Hepatocyte (in vitro differentiated cells): ENCODE measurements around the gene SEMA3A. TPM values are rescaled to one million over a fixed set of nuclear protein-coding genes. Genes with fewer than 3 reads are reported as not detected.

Experiments
- DNase-seq: peaks from one replicate; pipeline ENCODE4 v3.0.0-alpha.2; 2016; ENCODE audit warnings: low spot score
- H2AFZ ChIP-seq: fragments of 200-600 bp; sonication (generic); 2 replicates; pipeline ENCODE4 v1.6.0; 2016; ENCODE audit warnings: antibody characterized with exemption, mild to moderate bottlenecking
- H3K27ac ChIP-seq: fragments of 200-600 bp; sonication (generic); 2 replicates; pipeline ENCODE4 v1.5.1; 2016; ENCODE audit warnings: mild to moderate bottlenecking
- H3K27me3 ChIP-seq: fragments of 200-600 bp; sonication (generic); 2 replicates; pipeline ENCODE4 v1.6.1; 2016
- H3K36me3 ChIP-seq: fragments of 200-600 bp; sonication (generic); replicated peaks from 2 replicates; pipeline ENCODE4 v1.5.1; 2016; ENCODE audit warnings: low read depth; ENCODE audit not compliant: insufficient read depth
- H3K4me1 ChIP-seq: fragments of 200-600 bp; sonication (generic); 2 replicates; pipeline ENCODE4 v1.5.1; 2016; ENCODE audit warnings: mild to moderate bottlenecking, moderate library complexity; ENCODE audit not compliant: insufficient read depth
- H3K4me2 ChIP-seq: fragments of 200-600 bp; sonication (generic); 2 replicates; pipeline ENCODE4 v1.6.0; 2016
- H3K4me3 ChIP-seq: fragments of 200-600 bp; sonication (generic); 2 replicates; pipeline ENCODE4 v1.5.1; 2016; ENCODE audit warnings: mild to moderate bottlenecking
- H3K79me2 ChIP-seq: fragments of 200-600 bp; sonication (generic); 2 replicates; pipeline ENCODE4 v1.6.0; 2017; ENCODE audit warnings: mild to moderate bottlenecking
- H3K9me2 ChIP-seq: fragments of 200-600 bp; sonication (generic); replicated peaks from 2 replicates; pipeline ENCODE4 v1.6.0; 2017; ENCODE audit warnings: mild to moderate bottlenecking; ENCODE audit not compliant: insufficient read depth
- H3K9me3 ChIP-seq: fragments of 200-600 bp; sonication (generic); 2 replicates; pipeline ENCODE4 v1.5.1; 2016; ENCODE audit warnings: low read depth, mild to moderate bottlenecking
- H4K20me1 ChIP-seq: fragments of 200-600 bp; sonication (generic); 2 replicates; pipeline ENCODE4 v1.6.0; 2016; ENCODE audit warnings: mild to moderate bottlenecking; ENCODE audit not compliant: insufficient read depth, poor library complexity, severe bottlenecking
- EZH2 ChIP-seq: fragments of 200-600 bp; sonication (generic); IDR thresholded peaks from 2 replicates; pipeline ENCODE4 v1.6.1; 2016; ENCODE audit warnings: antibody characterized with exemption, mild to moderate bottlenecking, borderline replicate concordance
- EZH2phosphoT487 ChIP-seq: fragments of 200-600 bp; sonication (generic); IDR thresholded peaks from one replicate; pipeline ENCODE4 v1.6.1; 2018; ENCODE audit warnings: antibody characterized with exemption, mild to moderate bottlenecking, low read depth, moderate library complexity; ENCODE audit not compliant: unreplicated experiment, severe bottlenecking
- WGBS: methylation state at CpG from one replicate; pipeline ENCODE4 v1.1.6; 2016; ENCODE audit warnings: low lambda C conversion rate; ENCODE audit errors: missing lambda C conversion rate; 5-methylcytosine and 5-hydroxymethylcytosine counted together
- polyA plus RNA-seq: library from polyadenylated mRNA; unstranded; fragments of >200 nt; fragmentation: Nextera tagmentation; extraction: Ambion mirVana; gene quantifications from 2 replicates; pipeline ENCODE4 v1.2.1, GENCODE V29; 2016
- total RNA-seq: library from RNA; depleted of rRNA; stranded (reverse); fragments of >200 nt; gene quantifications from 2 replicates; pipeline ENCODE4 v1.2.3, GENCODE V29; 2014
- TF ChIP-seq, protein P1 (sequence below): fragments of 200-600 bp; sonication (generic); IDR thresholded peaks from 2 replicates; pipeline ENCODE4 v1.5.1; 2016; ENCODE audit warnings: antibody characterized with exemption, mild to moderate bottlenecking; ENCODE audit not compliant: poor library complexity

The SEMA3A gene
- total and polyA plus RNA-seq, 2 experiments from 2014 or later: 19.3 to 64.6 TPM

DNA sequence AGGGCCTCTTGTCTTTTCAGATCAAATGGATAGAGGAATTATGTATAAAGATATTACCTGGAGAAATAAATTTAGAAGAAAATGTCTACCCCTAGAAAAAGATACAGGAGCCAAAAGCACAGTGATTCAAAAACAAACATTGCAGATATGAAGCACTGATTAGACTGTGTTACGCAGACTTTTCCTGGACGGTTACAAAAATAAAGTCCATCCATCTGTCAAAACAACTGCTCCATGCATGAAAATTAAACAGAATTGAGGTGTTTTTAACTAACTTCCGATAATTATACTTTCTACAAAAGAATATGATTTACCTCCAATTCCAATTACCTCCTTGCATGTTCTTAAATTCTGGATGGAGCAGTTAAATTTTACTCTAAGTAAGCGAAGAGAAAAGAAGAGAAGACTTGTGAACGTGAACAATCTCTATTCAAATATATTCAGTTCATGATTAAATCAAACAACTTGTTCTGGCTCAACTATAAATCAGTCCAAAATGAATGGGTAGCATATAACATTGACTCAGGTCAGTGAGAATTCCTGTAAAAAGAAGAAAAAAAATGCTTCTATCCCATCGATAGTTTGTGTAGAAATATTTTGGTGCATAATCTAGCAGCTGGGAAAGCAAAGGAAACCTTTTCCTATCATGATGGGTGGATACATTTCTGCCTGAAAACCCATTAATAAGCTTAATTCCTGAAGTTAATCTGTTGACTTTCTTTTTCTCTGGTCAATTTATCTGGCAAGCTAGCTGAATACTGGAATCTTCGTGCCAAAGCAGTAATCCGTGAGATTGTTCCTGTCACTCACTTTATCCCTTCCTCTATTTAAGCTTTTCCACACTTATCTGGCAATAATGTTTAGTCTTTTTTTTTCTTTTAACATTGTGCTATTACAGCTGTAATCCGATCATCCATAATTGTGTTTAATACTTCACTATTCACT, 80.4 kb downstream of the SEMA3A start:
- TF ChIP-seq, protein P1, sequence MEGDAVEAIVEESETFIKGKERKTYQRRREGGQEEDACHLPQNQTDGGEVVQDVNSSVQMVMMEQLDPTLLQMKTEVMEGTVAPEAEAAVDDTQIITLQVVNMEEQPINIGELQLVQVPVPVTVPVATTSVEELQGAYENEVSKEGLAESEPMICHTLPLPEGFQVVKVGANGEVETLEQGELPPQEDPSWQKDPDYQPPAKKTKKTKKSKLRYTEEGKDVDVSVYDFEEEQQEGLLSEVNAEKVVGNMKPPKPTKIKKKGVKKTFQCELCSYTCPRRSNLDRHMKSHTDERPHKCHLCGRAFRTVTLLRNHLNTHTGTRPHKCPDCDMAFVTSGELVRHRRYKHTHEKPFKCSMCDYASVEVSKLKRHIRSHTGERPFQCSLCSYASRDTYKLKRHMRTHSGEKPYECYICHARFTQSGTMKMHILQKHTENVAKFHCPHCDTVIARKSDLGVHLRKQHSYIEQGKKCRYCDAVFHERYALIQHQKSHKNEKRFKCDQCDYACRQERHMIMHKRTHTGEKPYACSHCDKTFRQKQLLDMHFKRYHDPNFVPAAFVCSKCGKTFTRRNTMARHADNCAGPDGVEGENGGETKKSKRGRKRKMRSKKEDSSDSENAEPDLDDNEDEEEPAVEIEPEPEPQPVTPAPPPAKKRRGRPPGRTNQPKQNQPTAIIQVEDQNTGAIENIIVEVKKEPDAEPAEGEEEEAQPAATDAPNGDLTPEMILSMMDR: no peak
- TF ChIP-seq EZH2 (no peak), EZH2phosphoT487 (no peak)
- H4K20me1 ChIP-seq: no peaks in the 10 kb centered on the region
- H3K79me2 ChIP-seq: peaks cover 5% of the 10 kb centered on the region
- no peaks in the 10 kb centered on the region for H3K9me2 ChIP-seq
- no peak overlapping the region for H2AFZ ChIP-seq
- 73% methylated on average over 9 of the region's 9 CpGs for WGBS
- H3K9me3 ChIP-seq: no peaks in the 10 kb centered on the region
- H3K27ac ChIP-seq: peak overlapping the region; percentile 25
- H3K4me1 ChIP-seq: peaks cover 6% of the 10 kb centered on the region
- H3K4me2 ChIP-seq: no peak overlapping the region
- DNase-seq: no peak
- H3K36me3 ChIP-seq: no peaks in the 10 kb centered on the region
- H3K27me3 ChIP-seq: no peaks in the 10 kb centered on the region
- no peak overlapping the region for H3K4me3 ChIP-seq

- 62% methylated on average over 2 of the region's 2 CpGs for WGBS
- no peak for DNase-seq
- H3K4me2 ChIP-seq: no peak overlapping the region
Measured at GRCh38 chr7:84113286-84113685, 81.3 kb downstream of the SEMA3A start.

GRCh38 chr7:84112771-84113170, 81.8 kb downstream of the SEMA3A start:
- WGBS: 70% methylated on average over 1 of the region's 1 CpG
- Histone ChIP-seq H2AFZ (no peak overlapping the region), H3K9me3 (no peaks in the 10 kb centered on the region), H3K79me2 (peaks cover 5% of the 10 kb centered on the region), H3K4me2 (no peak overlapping the region), H3K4me3 (no peak overlapping the region), H3K36me3 (no peaks in the 10 kb centered on the region), H3K27ac (no peak overlapping the region), H4K20me1 (no peaks in the 10 kb centered on the region), H3K27me3 (no peaks in the 10 kb centered on the region), H3K4me1 (peaks cover 6% of the 10 kb centered on the region), H3K9me2 (no peaks in the 10 kb centered on the region)
- no peak for DNase-seq
- TF ChIP-seq EZH2phosphoT487: no peak
- TF ChIP-seq, protein P1: no peak
- TF ChIP-seq EZH2: no peak

More at GRCh38 chr7:84113286-84113685, 81.3 kb downstream of the SEMA3A start:
- Histone ChIP-seq H3K27me3 (no peaks in the 10 kb centered on the region), H3K36me3 (no peaks in the 10 kb centered on the region), H3K4me3 (no peak overlapping the region), H3K9me3 (no peaks in the 10 kb centered on the region), H3K9me2 (no peaks in the 10 kb centered on the region), H4K20me1 (no peaks in the 10 kb centered on the region), H3K79me2 (peaks cover 5% of the 10 kb centered on the region), H2AFZ (no peak overlapping the region), H3K4me1 (peaks cover 6% of the 10 kb centered on the region), H3K27ac (peak overlapping the region; percentile 25)
- no peak for TF ChIP-seq EZH2
- TF ChIP-seq, protein P1: no peak
- TF ChIP-seq EZH2phosphoT487: no peak
